MV-4-11 (cell line): ENCODE results near the gene CCDC149.
A peak's percentile ranks its signal among the peaks of the same experiment; 100 is the strongest.

Experiments used
- DNase-seq: peaks from one replicate; lab custom pipeline; 2025; lab: John Stamatoyannopoulos, UW

Gene CCDC149

GRCh38 chr4:24777536-24778463, 135.0 kb downstream of the CCDC149 start:
- no peak for DNase-seq

GRCh38 chr4:24775750-24776149, 137.1 kb downstream of the CCDC149 start:
- no peak for DNase-seq

GRCh38 chr4:24775032-24775605, 137.7 kb downstream of the CCDC149 start:
- no peak for DNase-seq

GRCh38 chr4:24774452-24774851, 138.4 kb downstream of the CCDC149 start:
- DNase-seq = no peak

GRCh38 chr4:24772952-24773351, 139.9 kb downstream of the CCDC149 start:
- no peak for DNase-seq

GRCh38 chr4:24772061-24772705, 140.7 kb downstream of the CCDC149 start:
- DNase-seq = no peak

GRCh38 chr4:24771241-24771640, 141.6 kb downstream of the CCDC149 start:
- DNase-seq = no peak

- no peak for DNase-seq
These were observed 142.2 kb downstream of the CCDC149 start for GRCh38 chr4:24770667-24771066.

GRCh38 chr4:24770032-24770584, 142.7 kb downstream of the CCDC149 start:
- peak; percentile 95 for DNase-seq

- no peak for DNase-seq
These were observed 143.3 kb downstream of the CCDC149 start for GRCh38 chr4:24769571-24769970.

- DNase-seq = no peak
These were observed 144.2 kb downstream of the CCDC149 start for GRCh38 chr4:24768604-24769003.

- no peak for DNase-seq
These were observed 144.8 kb downstream of the CCDC149 start for GRCh38 chr4:24768006-24768405.

- no peak for DNase-seq
These were observed 147.4 kb downstream of the CCDC149 start for GRCh38 chr4:24765376-24765988.

GRCh38 chr4:24764345-24764744, 148.5 kb downstream of the CCDC149 start:
- no peak for DNase-seq

- no peak for DNase-seq
These were observed 149.1 kb downstream of the CCDC149 start for GRCh38 chr4:24763631-24764297.
